Adipocyte (in vitro differentiated cells): ENCODE measurements around the gene SUSD3.
A peak's percentile ranks its signal among the peaks of the same experiment; 100 is the strongest.
"Not testable (repeated sequence)": the region's sequence is repeated elsewhere in the genome, so short reads cannot be mapped to it uniquely, and the experiment has no call there.

Experiments
- DNase-seq: peaks from one replicate; pipeline ENCODE4 v3.0.0-alpha.2; 2015; ENCODE audit warnings: low read depth
- H3K27me3 ChIP-seq: replicated peaks from 2 replicates; pipeline ENCODE4 v1.7.0; 2013; ENCODE audit warnings: mild to moderate bottlenecking, low read length, moderate library complexity; ENCODE audit not compliant: control insufficient read depth, insufficient read depth
- H3K36me3 ChIP-seq: 2 replicates; pipeline ENCODE4 v1.7.0; 2013; ENCODE audit warnings: low read length, mild to moderate bottlenecking, moderate library complexity; ENCODE audit not compliant: control insufficient read depth, insufficient read depth, severe bottlenecking
- H3K4me1 ChIP-seq: 2 replicates; pipeline ENCODE4 v1.7.0; 2013; ENCODE audit warnings: mild to moderate bottlenecking, low read length, moderate library complexity; ENCODE audit not compliant: control insufficient read depth, insufficient read depth
- H3K4me3 ChIP-seq: 2 replicates; pipeline ENCODE4 v1.7.0; 2013; ENCODE audit warnings: mild to moderate bottlenecking, low read length, moderate library complexity
- H3K9ac ChIP-seq: 2 replicates; pipeline ENCODE4 v1.7.0; 2013; ENCODE audit warnings: mild to moderate bottlenecking, low read length, moderate library complexity
- H3K9me3 ChIP-seq: 2 replicates; pipeline ENCODE4 v1.7.0; 2013; ENCODE audit warnings: mild to moderate bottlenecking, low read length, moderate library complexity; ENCODE audit not compliant: control insufficient read depth

Gene SUSD3

DNA sequence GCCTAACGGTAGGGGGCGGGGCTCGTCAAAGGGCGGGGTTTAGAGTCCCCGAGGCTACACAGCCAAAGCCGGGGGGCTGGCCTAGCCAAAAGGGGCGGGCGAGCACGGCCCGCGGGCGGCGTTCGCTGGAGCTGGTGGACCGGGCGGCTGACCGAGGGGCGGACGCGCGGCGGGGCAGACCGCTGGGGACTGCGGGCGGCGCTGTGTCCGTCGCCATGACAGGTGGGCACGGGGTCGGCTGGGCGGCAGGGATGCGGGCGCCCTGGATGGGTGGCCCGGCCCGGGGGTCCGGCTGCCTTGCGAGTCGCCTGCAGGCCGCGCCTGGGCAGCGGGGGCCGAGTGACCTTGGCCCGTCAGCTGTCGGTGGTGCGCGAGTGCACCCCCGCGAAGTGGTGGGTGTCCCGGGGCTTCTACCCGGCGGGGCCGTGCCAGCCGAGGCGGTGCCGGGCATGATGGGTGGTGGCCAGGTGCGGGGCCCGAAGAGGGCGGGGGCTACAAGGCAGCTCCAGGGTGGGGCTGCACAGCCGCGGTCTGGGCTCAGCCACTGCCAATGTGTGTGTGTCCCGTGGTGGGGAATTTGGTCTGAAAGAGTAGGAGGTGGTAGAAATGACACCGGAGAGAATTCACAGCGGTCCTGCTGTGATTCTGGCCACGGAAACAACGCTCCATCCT is 37.8 kb downstream of the SUSD3 start, which contains the start of gene CARD19:
Gene CARD19 (plus strand): TSS at position 87 of the 672 bp plus-strand sequence. CDS start 129 bp downstream, at position 216.
- Histone ChIP-seq H3K9me3 (peaks cover 6% of the 10 kb centered on the region), H3K27me3 (no peaks in the 10 kb centered on the region), H3K36me3 (no peaks in the 10 kb centered on the region), H3K9ac (peak within 1 kb of the TSS; percentile 77), H3K4me3 (peak within 1 kb of the TSS; percentile 92), H3K4me1 (peaks cover 29% of the 10 kb centered on the region)
- peak; percentile 70 for DNase-seq

DNA sequence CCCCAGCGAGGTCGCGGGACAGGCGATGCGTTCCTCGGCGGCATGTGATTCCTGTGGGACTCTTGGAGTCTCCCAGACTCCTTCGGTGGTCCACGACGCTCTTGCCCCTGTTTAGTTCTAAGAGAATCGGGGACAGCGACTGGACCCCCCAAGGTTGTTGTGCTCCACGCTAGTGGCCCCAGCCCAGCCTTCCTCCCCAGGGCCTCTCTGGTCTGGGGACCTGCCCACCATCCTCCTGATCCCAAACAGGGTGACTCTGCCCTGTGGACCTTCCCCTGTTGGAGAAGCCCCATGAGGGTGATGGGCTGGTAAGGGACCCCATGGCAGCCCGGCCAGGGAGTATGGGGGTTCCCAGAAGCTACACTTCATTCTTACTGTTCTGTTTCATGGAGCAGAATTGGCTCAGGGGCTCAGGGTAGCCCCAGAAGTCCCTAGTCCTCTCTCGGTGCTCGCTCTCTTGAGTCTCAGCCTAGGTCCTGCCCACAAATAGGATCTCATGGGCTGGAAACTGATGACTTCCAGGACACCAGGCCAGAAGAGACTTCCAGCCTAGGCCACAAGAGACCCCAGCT is 38.4 kb downstream of the SUSD3 start:
- Histone ChIP-seq H3K9me3 (no peaks in the 10 kb centered on the region), H3K4me1 (peaks cover 29% of the 10 kb centered on the region), H3K27me3 (no peaks in the 10 kb centered on the region), H3K36me3 (no peaks in the 10 kb centered on the region), H3K4me3 (peak overlapping the region; percentile 92), H3K9ac (peak overlapping the region; percentile 77)
- DNase-seq, result peak; percentile 12

DNA sequence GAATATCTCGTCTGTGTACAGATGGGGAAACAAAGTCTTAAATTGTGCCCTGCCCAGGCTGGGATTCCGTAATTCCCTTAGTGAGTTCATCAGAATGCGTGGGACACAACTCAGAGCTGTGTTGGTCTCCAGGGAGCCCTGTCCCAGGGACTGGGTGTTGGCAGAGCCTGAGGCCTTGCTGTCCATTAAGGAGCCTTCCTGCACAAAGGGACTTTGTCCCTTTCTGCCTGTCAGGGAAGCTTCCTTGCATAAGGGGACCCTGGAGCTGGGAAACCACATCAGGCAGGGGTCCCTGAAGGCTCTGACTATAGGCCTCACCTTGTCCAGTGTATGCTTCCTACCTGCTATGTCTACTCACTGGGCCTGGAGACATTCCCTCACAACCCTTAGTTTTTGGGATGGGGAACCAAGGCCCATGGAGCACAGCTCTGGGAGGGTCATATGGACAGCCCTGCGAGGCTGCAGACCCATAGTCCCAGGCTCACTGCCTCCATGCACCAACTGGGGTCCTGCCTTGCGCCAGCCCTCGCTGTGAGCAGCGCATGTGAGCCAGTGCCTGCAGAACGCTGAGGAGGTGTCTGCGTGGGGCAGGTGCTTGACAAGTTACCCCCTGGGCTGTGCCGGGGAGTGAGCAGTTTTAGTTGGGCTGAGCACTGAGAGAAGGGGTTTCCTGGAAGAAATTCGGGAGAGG is 39.2 kb downstream of the SUSD3 start:
- Histone ChIP-seq H3K4me3 (peak overlapping the region; percentile 92), H3K9ac (peak overlapping the region; percentile 77), H3K4me1 (peaks cover 29% of the 10 kb centered on the region), H3K36me3 (no peaks in the 10 kb centered on the region), H3K9me3 (no peaks in the 10 kb centered on the region), H3K27me3 (no peaks in the 10 kb centered on the region)
- peak; percentile 28 for DNase-seq

DNA sequence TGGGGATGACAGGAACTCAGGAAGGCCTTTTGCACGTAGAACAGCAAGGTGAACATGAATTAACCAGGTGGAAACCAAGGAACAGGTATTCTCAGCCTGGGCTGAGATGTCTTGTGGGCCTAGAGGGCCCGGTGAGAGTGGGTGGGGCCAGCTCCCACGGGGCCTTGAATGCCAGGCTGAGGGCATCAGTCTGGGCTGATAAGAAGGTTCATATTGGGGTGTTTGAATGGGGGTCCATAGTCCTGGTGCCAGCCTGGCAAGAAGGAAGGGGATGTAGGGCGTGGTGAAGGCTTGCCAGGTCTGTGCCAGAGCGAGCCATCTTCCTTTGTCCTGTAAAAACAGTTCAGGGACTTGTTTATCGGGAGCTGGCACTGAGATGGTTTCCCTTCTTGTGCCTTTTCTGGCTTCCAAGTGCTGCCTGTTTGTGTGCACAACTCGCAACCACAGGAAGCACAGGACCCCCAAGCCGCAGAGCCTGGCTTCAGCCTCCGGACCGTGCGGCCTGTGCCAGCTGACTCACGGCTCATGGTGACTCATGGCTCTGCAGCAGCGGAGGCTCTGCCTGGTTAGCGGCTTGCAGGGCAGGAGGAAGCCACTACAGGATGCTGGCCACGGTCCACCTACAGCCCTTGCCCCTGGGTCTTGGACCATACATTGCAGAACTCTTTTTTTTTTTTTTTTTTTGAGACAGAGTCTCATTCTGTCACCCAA is 39.9 kb downstream of the SUSD3 start:
- DNase-seq, result peak; percentile 97
- H3K4me3 ChIP-seq, result peak overlapping the region; percentile 92
- H3K36me3 ChIP-seq, result no peaks in the 10 kb centered on the region
- no peaks in the 10 kb centered on the region for H3K9me3 ChIP-seq
- H3K9ac ChIP-seq, result peak overlapping the region; percentile 52
- H3K27me3 ChIP-seq, result no peaks in the 10 kb centered on the region
- H3K4me1 ChIP-seq, result peaks cover 29% of the 10 kb centered on the region

DNA sequence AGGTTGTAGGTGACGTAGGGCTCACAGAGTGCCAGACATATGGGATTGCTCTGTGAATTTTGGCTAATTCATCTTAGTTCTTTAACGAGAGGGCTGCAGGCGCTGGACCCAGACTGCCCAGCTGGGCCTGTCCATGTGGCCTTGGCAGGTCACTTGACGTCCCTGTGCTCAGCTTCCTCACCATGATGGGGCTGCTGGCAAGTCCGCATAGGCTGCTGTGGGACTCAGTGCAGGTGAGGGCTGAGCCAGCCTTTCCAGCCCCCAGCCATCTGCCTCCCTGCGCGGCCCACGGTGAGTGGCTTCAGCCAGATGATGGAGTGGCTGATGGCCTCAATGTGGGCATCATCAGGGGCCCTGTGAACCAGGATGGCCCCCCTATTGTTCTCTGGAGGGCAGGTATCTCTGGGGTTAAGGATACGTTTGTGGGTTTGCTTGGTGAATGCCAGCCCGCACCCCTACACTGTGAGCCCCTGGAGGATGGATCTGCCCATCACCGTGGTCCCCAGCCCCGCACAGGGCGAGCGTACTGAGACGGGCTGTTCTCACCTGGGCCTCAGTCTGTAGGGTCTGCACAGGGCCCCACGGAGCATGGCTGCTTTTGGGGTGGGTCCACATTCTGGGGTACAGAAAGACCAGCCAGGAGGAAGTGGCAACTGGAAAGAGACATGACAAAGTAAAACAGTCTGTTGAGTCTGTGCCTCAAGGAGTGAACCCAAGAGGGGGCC is 41.2 kb downstream of the SUSD3 start:
- DNase-seq, result no peak
- Histone ChIP-seq H3K4me1 (peaks cover 29% of the 10 kb centered on the region), H3K27me3 (no peaks in the 10 kb centered on the region), H3K9ac (peak overlapping the region; percentile 30), H3K9me3 (no peaks in the 10 kb centered on the region), H3K4me3 (no peak overlapping the region), H3K36me3 (no peaks in the 10 kb centered on the region)

DNA sequence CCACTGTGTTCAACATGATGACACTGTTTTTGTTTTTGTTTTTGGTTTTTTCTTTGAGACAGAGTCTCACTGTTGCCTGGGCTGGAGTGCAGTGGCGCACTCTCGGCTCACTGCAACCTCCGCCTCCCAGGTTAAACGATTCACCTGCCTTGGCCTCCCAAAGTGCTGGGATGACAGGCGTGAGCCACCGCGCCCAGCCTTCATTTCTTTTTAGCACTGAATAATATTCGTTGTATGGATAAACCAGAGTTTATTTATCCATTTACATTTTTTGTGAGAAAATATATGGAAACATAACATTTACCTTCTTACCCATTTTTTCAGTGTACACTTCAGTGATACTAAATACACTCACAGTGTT is 41.8 kb downstream of the SUSD3 start:
- Histone ChIP-seq H3K9ac (no peak overlapping the region), H3K4me3 (no peak overlapping the region), H3K36me3 (no peaks in the 10 kb centered on the region), H3K9me3 (no peaks in the 10 kb centered on the region), H3K4me1 (peaks cover 29% of the 10 kb centered on the region), H3K27me3 (no peaks in the 10 kb centered on the region)
- no peak for DNase-seq

DNA sequence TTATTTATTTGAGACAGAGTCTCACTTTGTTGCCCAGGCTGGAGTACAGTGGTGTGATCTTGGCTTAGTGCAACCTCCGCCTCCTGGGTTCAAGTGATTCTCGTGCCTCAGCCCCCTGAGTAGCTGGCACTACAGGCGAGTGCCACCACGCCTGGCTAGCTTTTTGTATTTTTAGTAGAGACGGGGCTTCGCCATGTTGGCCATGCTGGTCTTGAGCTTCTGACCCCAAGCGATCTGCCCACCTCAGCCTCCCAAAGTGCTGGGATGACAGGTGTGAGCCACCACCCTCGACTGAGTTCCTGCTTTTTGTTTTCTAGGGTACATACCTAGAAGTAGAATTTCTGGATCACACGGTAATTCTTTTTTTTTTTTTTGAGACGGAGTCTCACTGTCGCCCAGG is 42.6 kb downstream of the SUSD3 start:
- not testable (repeated sequence) for H3K9ac ChIP-seq, DNase-seq, H3K27me3 ChIP-seq, H3K4me3 ChIP-seq, H3K36me3 ChIP-seq, H3K9me3 ChIP-seq
- peaks cover 29% of the 10 kb centered on the region for H3K4me1 ChIP-seq

DNA sequence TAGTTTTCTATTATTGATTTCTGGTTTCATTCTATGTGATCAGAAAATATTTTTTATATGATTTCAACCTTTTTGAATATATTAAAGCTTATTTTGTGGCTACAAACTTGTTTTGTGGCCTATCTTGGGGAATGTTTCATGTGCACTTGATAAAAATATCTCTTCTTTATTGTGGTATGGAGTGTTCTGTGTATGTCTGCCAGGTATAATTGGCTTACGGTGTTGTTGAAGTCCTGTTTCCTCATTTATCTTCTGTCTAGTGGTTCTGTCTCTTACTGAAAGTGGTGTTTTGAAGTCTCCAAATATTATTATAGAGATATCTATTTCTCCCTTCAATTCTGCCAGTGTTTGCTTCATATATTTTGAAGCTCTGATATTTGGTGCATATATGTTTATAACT is 47.1 kb downstream of the SUSD3 start:
- no peak overlapping the region for H3K4me3 ChIP-seq
- peaks cover 7% of the 10 kb centered on the region for H3K4me1 ChIP-seq
- no peak for DNase-seq
- no peak overlapping the region for H3K9ac ChIP-seq
- no peaks in the 10 kb centered on the region for H3K27me3 ChIP-seq
- peaks cover 11% of the 10 kb centered on the region for H3K36me3 ChIP-seq
- H3K9me3 ChIP-seq, result no peaks in the 10 kb centered on the region

DNA sequence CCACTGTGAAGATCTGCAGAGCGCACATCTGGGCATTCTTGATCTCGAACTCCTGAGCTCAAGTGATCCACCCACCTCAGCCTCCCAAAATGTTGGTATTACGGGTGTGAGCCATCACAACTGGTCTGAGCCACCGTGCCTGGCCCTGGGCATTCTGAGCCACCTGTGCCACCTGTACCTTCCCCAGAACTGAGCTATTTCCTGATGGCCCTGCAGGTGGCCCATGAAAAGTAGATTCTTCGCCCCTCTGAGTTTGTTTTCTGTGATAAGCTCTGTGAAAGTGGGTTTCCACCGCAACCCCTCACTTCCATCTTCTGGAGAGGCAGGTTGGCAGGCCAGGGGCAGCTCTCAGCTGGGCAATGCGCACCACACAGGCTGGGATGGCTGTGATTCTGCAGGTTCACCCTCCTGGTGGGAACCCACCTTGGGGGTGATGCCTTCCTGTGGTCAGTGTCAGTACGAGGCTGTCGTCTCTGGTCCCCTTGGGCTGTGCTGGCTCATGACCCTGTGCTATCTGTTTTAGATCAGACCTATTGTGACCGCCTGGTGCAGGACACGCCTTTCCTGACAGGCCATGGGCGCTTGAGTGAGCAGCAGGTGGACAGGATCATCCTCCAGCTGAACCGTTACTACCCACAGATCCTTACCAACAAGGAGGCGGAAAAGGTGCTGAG is 48.8 kb downstream of the SUSD3 start:
- Histone ChIP-seq H3K4me1 (peaks cover 7% of the 10 kb centered on the region), H3K9ac (no peak overlapping the region), H3K4me3 (no peak overlapping the region), H3K9me3 (no peaks in the 10 kb centered on the region), H3K36me3 (peaks cover 11% of the 10 kb centered on the region), H3K27me3 (no peaks in the 10 kb centered on the region)
- no peak for DNase-seq

DNA sequence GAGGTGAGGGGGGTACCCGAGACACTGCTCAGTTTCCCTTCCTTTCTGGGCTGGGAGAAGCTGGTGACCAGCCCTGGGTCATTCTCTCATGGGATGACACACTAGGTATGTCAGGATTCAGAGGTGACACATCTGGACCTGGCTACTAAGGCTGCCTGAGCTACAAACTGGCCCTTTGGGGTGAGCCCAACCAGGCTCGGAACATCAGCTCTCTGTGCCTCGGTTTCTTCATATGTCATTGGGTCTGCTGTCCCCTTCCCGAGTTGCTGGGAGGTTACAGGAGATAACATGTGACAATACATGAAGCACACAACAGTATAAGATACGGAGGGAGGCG is 49.3 kb downstream of the SUSD3 start:
- Histone ChIP-seq H3K4me3 (no peak overlapping the region), H3K27me3 (no peaks in the 10 kb centered on the region), H3K36me3 (peaks cover 11% of the 10 kb centered on the region), H3K9ac (no peak overlapping the region), H3K9me3 (no peaks in the 10 kb centered on the region), H3K4me1 (peaks cover 7% of the 10 kb centered on the region)
- DNase-seq, result no peak
